K562 (cell line): Measurements from ENCODE around the gene EXOSC6. TPM values are rescaled to one million over a fixed set of nuclear protein-coding genes. Genes with fewer than 3 reads are reported as not detected.

Source experiments
- ARHGAP35 ChIP-seq: fragments of 450-650 bp; IDR thresholded peaks from 2 replicates; pipeline ENCODE4 v1.6.1; 2018; ENCODE audit not compliant: partially characterized antibody
- CREB5 ChIP-seq: fragments of 250-450 bp; sonication (Bioruptor Pico); IDR thresholded peaks from 2 replicates; pipeline ENCODE4 v1.5.0; 2020; ENCODE audit warnings: mild to moderate bottlenecking
- DMBX1 ChIP-seq: fragments of 250-450 bp; sonication (Bioruptor Pico); IDR thresholded peaks from 2 replicates; pipeline ENCODE4 v1.8.0; 2022; ENCODE audit warnings: inconsistent platforms, mild to moderate bottlenecking, moderate library complexity, borderline replicate concordance
- E2F5 ChIP-seq: sonication (generic); formaldehyde crosslinking; IDR thresholded peaks from 2 replicates; pipeline ENCODE4 v1.8.0; 2022; ENCODE audit warnings: mild to moderate bottlenecking, missing genetic modification reagents
- ELF2 ChIP-seq: fragments of 250-450 bp; sonication (Bioruptor Pico); IDR thresholded peaks from 2 replicates; pipeline ENCODE4 v1.5.0; 2021; ENCODE audit warnings: mild to moderate bottlenecking
- HMG20A ChIP-seq: fragments of 450-650 bp; formaldehyde crosslinking; conservative IDR thresholded peaks from 2 replicates; pipeline ENCODE4 v1.4.0; 2020; ENCODE audit warnings: mild to moderate bottlenecking, mixed read lengths
- JUND ChIP-seq, 2 experiments: IDR thresholded peaks; 2 replicates in 1 of 2; 3 replicates in 1 of 2; pipeline ENCODE4 v1.6.1; 2011; ENCODE audit warnings: borderline replicate concordance in 2 of 2, low read depth in 2 of 2, low read length in 2 of 2, improper control_type of control experiment in 1 of 2, missing biosample characterization in 1 of 2, missing genetic modification characterization in 1 of 2, missing genetic modification reagents in 1 of 2
- LEF1 ChIP-seq: fragments of 450-650 bp; IDR thresholded peaks from 2 replicates; pipeline ENCODE4 v1.6.1; 2016; ENCODE audit warnings: mild to moderate bottlenecking
- MTA3 ChIP-seq: fragments of 450-650 bp; formaldehyde crosslinking; IDR thresholded peaks from 2 replicates; pipeline ENCODE4 v1.6.1; 2017; ENCODE audit warnings: mild to moderate bottlenecking, borderline replicate concordance
- RBM25 ChIP-seq: fragments of 200-400 bp; formaldehyde crosslinking; IDR thresholded peaks from 2 replicates; pipeline ENCODE4 v1.6.1; 2018; ENCODE audit warnings: low read length, low read depth, moderate library complexity; ENCODE audit not compliant: severe bottlenecking
- ZC3H11A ChIP-seq: IDR thresholded peaks from 2 replicates; pipeline ENCODE4 v1.6.1; 2012; ENCODE audit warnings: low read depth, low read length, improper control_type of control experiment
- ZFX ChIP-seq: sonication (generic); formaldehyde crosslinking; IDR thresholded peaks from 2 replicates; pipeline ENCODE4 v1.8.0; 2022; ENCODE audit warnings: mild to moderate bottlenecking, missing genetic modification reagents, moderate library complexity
- ZNF431 ChIP-seq: sonication (generic); formaldehyde crosslinking; IDR thresholded peaks from 2 replicates; pipeline ENCODE4 v1.8.0; 2022; ENCODE audit warnings: mild to moderate bottlenecking, missing genetic modification reagents
- ZNF512 ChIP-seq: IDR thresholded peaks from 2 replicates; pipeline ENCODE4 v1.6.1; 2016; ENCODE audit warnings: missing genetic modification characterization, missing compliant biosample characterization
- ZNF707 ChIP-seq: fragments of 250-450 bp; sonication (Bioruptor Pico); conservative IDR thresholded peaks from 2 replicates; pipeline ENCODE4 v1.8.0; 2022; ENCODE audit warnings: inconsistent platforms, mild to moderate bottlenecking, moderate library complexity
- polyA plus RNA-seq, 8 experiments: library from polyadenylated mRNA; depleted of rRNA in 4 of 8; stranded (reverse) in 5 of 8; unstranded in 3 of 8; fragments of >200 nt; fragmentation: Nextera tagmentation in 2 of 8; fragmentation: Illumina TruSeq in 1 of 8; extraction: Ambion mirVana in 2 of 8; extraction: Trizol in 1 of 8; gene quantifications; 2 replicates each; pipeline versions ENCODE4 v1.2.1 to v1.2.3, GENCODE V29; 2011 to 2014; ENCODE audit warnings: inconsistent platforms in 1 of 8, missing spikeins in 1 of 8
- total RNA-seq, 7 experiments: library from RNA; depleted of rRNA in 6 of 7; stranded (reverse); fragments of >200 nt in 6 of 7; fragmentation: Illumina TruSeq in 2 of 7; extraction: Trizol in 2 of 7; gene quantifications; 2 replicates each; pipeline versions ENCODE4 v1.2.1 to v1.2.3, GENCODE V29; 2011 to 2021; ENCODE audit warnings: low replicate concordance in 1 of 7
- TF ChIP-seq, protein P1 (sequence below), 2 experiments: IDR thresholded peaks in 1 of 2; conservative IDR thresholded peaks in 1 of 2; 2 replicates each; pipeline ENCODE4 v1.6.1; 2016; ENCODE audit warnings: low read depth in 2 of 2, mild to moderate bottlenecking in 1 of 2, missing compliant biosample characterization in 1 of 2, missing genetic modification characterization in 1 of 2, moderate library complexity in 1 of 2
- TF ChIP-seq, protein P2 (sequence below): fragments of 450-650 bp; formaldehyde crosslinking; IDR thresholded peaks from 2 replicates; pipeline ENCODE4 v1.4.0; 2020; ENCODE audit warnings: mild to moderate bottlenecking

The EXOSC6 gene
- total and polyA plus RNA-seq, 9 of the 15 experiments (the other 6 are each of a cell fraction or from before 2014, with no cell fraction given), result 9.2 to 29.0 (median 15.6) TPM

GRCh38 chr16:70289229-70290094 lies 37.7 kb upstream of the EXOSC6 start, which contains the start of gene AARS1 (continued):
- TF ChIP-seq HMG20A (CRISPR knock-in tag) (no peak; the same call in 1 of the 2 replicates), JUND (IDR thresholded peaks at IDR 0.05; ENCODE audit: borderline replicate concordance, low read depth, low read length) (peak; percentile 88), JUND (tag; IDR thresholded peaks at IDR 0.05; ENCODE audit: borderline replicate concordance, low read depth, low read length) (no peak; the same call in 2 of the 3 replicates), ZNF707 (CRISPR knock-in tag) (no peak), DMBX1 (CRISPR knock-in tag) (peak; percentile 30; the same call in 1 of the 2 replicates), ELF2 (0 out of 2 replicates have a peak, but pooled peaks have one; percentile 65), LEF1 (no peak), ZNF431 (CRISPR knock-in tag) (no peak), RBM25 (peak; percentile 97), CREB5 (0 out of 2 replicates have a peak, but pooled peaks have one; percentile 50), E2F5 (CRISPR knock-in tag) (no peak), MTA3 (peak; percentile 91), ZNF512 (tag) (no peak), ZC3H11A (no peak), ARHGAP35 (no peak), ZFX (CRISPR knock-in tag) (peak; percentile 98)
- TF ChIP-seq, protein P1, sequence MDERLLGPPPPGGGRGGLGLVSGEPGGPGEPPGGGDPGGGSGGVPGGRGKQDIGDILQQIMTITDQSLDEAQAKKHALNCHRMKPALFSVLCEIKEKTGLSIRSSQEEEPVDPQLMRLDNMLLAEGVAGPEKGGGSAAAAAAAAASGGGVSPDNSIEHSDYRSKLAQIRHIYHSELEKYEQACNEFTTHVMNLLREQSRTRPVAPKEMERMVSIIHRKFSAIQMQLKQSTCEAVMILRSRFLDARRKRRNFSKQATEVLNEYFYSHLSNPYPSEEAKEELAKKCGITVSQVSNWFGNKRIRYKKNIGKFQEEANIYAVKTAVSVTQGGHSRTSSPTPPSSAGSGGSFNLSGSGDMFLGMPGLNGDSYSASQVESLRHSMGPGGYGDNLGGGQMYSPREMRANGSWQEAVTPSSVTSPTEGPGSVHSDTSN (CRISPR knock-in tag; IDR thresholded peaks at IDR 0.05; ENCODE audit: low read depth), result peak; percentile 97
- TF ChIP-seq, protein P1 (tag; conservative IDR thresholded peaks at IDR 0.05; ENCODE audit: low read depth), result peak; percentile 98
- TF ChIP-seq, protein P2, sequence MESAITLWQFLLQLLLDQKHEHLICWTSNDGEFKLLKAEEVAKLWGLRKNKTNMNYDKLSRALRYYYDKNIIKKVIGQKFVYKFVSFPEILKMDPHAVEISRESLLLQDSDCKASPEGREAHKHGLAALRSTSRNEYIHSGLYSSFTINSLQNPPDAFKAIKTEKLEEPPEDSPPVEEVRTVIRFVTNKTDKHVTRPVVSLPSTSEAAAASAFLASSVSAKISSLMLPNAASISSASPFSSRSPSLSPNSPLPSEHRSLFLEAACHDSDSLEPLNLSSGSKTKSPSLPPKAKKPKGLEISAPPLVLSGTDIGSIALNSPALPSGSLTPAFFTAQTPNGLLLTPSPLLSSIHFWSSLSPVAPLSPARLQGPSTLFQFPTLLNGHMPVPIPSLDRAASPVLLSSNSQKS, result peak; percentile 78; the same call in 1 of the 2 replicates
